Spleen (tissue), 7 donors: Measurements from ENCODE around the gene PRKCE.

Experiments used
- POLR2A ChIP-seq, 3 donors: fragments of 450-650 bp; IDR thresholded peaks; one replicate each; pipeline ENCODE4 v1.5.1; 2017; ENCODE audit warnings: antibody characterized with exemption in 3 of 3, mild to moderate bottlenecking in 1 of 3
- POLR2AphosphoS5 ChIP-seq, 3 donors: sonication (generic); formaldehyde crosslinking; IDR thresholded peaks; one replicate each; pipeline ENCODE4 v1.5.1; 2017; ENCODE audit warnings: antibody characterized with exemption in 3 of 3
- TF ChIP-seq, protein P1 (sequence below), 11 experiments: fragments of 200-600 bp in 7 of 11; fragments of 450-650 bp in 4 of 11; sonication (generic) in 4 of 11; IDR thresholded peaks in 8 of 11; conservative IDR thresholded peaks in 3 of 11; 1 replicate in 7 of 11; 2 replicates in 4 of 11; pipeline versions ENCODE4 v1.4.0 to v1.8.0; 2016 to 2021; ENCODE audit warnings: antibody characterized with exemption in 11 of 11, inconsistent platforms in 4 of 11, mild to moderate bottlenecking in 1 of 11
- donor health status: DM: no; HTN: no; CAD: no; lungs with moderate emphysema.
- donor health status: DM: no; HTN: no; CAD: no.
- donor health status: DM: no; HTN: no; CAD: no.

DNA sequence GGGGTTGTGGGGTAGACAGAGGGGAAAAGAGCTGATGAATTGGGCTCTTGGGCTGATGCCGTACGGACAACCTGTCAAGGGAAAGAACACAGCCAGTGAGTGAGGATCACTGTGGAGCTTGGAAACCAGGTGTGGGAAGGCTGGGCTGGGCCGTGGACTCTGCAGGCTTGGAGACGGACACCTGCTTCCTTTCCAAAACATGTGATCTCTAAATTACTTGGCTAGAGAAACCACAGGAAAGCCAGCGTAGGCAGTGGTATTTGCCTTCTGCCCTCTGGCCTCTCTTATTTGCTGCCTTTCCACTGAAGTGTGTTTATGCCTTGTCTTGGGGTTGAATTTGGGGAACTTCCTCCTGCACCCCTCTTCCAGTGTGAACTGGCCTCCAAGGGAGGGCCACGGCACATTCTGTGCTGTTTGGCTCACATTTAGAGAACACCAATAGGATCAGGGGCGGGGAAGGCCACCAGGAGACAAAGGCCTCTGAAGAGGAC lies 267.7 kb downstream of the PRKCE start:
- TF ChIP-seq, protein P1, sequence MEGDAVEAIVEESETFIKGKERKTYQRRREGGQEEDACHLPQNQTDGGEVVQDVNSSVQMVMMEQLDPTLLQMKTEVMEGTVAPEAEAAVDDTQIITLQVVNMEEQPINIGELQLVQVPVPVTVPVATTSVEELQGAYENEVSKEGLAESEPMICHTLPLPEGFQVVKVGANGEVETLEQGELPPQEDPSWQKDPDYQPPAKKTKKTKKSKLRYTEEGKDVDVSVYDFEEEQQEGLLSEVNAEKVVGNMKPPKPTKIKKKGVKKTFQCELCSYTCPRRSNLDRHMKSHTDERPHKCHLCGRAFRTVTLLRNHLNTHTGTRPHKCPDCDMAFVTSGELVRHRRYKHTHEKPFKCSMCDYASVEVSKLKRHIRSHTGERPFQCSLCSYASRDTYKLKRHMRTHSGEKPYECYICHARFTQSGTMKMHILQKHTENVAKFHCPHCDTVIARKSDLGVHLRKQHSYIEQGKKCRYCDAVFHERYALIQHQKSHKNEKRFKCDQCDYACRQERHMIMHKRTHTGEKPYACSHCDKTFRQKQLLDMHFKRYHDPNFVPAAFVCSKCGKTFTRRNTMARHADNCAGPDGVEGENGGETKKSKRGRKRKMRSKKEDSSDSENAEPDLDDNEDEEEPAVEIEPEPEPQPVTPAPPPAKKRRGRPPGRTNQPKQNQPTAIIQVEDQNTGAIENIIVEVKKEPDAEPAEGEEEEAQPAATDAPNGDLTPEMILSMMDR (IDR thresholded peaks at IDR 0.05 in 8 of 11, conservative IDR thresholded peaks at IDR 0.05 in 3 of 11): no peak
- TF ChIP-seq POLR2A (IDR thresholded peaks at IDR 0.05) (no peak), POLR2AphosphoS5 (IDR thresholded peaks at IDR 0.05) (no peak)
